HG02763 (cell line): ENCODE data around the gene TSFM.

Experiments
- ATAC-seq: cut with Tn5 transposase; IDR thresholded peaks from one replicate; pipeline ENCODE4 v1.9.1; 2021; ENCODE audit warnings: mild to moderate bottlenecking, moderate library complexity; ENCODE audit not compliant: unreplicated experiment

The TSFM gene

DNA sequence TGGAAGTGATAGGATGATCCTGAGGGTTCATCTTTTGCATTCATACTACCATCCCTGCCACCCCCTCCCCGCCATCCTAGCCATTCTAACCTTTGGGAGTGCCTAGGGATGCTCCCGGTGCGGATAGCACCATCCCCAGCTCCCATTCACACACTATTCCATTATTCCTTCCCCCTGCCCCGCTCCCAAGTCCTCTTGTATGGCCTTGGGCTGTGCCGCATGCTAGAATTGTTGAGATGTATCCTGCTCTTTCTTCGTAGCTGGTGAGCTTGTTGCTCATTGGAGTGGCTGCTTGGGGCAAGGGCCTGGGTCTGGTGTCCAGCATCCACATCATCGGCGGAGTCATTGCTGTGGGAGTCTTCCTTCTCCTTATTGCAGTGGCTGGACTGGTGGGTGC lies 37.1 kb upstream of the TSFM start:
- ATAC-seq = no peak

DNA sequence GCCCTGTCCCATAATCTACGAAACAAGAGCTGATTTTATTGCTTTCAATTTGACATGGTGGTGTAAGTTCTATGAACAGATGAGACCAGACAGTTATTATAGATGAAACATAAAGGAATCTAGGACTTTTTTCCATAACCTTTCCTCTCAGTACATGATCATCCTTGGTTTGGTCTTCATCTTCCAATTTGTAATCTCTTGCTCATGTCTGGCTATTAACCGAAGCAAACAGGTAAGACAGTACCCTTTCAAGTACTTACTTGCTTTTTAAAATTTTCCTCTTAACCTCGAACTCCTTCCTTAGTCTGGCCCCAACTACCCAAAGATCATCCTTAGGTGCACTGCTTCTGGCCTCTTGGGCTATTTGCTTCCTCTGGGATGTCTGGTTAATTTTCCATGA lies 36.6 kb upstream of the TSFM start:
- ATAC-seq = no peak

DNA sequence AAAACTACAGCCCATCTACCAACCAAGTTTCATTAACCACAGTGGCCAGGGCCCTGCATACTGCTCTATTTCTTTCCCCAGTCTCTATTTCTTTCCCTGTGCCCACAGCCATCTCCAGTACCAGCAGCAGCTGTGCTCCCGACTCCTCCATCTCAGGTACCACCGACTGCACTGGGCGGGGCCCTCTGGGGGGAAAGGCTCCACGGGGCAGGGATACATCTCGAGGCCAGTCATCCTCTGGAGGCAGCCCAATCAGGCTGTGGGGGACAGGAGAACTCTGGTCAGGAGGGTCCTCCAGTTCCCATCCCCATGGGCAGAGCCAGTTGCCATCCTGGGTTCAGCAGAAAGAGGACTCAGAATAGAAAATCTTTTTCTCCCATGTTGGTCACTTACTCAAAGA lies 33.5 kb upstream of the TSFM start:
- no peak for ATAC-seq

DNA sequence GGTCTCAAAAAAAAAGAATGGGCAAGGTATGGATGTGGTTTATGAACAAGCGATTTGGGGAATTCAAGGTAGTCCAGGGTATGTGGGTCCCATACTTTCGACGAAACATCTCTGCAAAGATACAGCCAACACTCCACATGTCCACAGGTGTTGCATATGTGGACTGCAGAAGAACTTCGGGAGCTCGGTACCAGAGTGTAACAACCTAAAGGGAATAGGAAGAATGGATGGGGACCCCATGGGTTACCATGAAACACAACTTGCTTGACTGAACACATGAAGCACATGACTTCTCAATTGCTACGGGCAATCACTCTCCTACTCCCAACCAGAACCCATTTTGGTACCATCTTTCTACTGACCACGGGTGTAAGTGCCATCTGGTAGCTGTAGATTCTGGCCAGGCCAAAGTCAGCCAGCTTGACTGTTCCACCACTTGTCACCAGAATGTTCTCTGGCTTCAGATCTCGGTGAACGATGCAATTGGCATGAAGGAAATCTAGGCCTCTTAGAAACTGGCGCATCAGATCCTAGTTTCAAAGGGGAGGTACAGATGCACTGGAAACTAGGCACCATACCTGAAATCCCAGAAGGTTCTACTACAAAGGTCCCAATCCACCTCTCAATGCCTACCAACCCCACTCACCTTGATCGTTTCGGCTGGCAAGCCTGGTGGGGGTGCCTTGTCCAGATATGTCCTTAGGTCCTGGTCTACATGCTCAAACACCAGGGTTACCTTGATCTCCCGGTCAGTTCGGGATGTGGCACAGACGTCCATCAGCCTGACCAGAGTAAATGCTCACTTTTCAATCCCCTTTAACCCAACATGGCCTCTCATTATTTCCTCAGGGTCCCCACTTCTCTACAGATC lies 31.8 kb upstream of the TSFM start:
- ATAC-seq = no peak

DNA sequence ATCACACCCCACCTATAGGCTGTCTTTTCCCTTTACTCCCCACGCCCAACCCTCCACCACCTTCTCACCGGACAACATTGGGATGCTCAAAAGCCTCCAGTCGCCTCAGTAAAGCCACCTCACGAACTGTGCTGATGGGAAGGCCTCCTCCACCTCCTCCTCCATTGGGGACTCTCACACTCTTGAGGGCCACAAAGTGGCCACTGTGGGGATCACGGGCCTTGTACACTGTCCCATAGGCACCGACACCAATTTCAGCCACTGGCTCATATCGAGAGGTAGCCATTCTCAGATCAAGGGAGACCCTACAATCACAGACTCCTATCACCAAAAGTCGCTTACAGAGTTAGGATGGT lies 31.2 kb upstream of the TSFM start:
- ATAC-seq = no peak

GRCh38 chr12:57751788-57752667 lies 30.6 kb upstream of the TSFM start, which contains the start of gene CDK4:
CDK4 (minus strand) TSS chr12:57752310; CDS start chr12:57751717, 593 bp downstream.
- ATAC-seq = peak; percentile 78

GRCh38 chr12:57752668-57753000 lies 30.0 kb upstream of the TSFM start:
- no peak for ATAC-seq

- no peak for ATAC-seq
Measured at GRCh38 chr12:57753756-57754337, 28.7 kb upstream of the TSFM start.

GRCh38 chr12:57754411-57755193 lies 28.0 kb upstream of the TSFM start, which contains the start of gene MARCHF9:
MARCHF9 (plus strand) TSS chr12:57755103; CDS start chr12:57755529, 426 bp downstream.
- peak; percentile 31 for ATAC-seq

DNA sequence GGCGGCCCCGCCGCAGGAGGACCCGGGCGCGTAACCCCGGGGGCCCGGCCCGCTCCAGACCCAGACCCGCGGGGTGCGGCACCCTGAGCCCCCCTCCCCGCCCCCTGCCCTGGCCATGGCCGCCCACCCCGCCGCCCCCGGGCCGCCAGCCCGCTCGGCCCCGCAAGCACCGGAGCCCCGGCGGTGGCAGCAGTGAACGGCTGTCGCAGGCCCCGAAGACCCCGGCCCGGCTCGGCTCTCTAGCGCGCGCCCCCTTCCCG lies 27.5 kb upstream of the TSFM start:
- ATAC-seq = no peak

GRCh38 chr12:57755454-57756372 lies 26.9 kb upstream of the TSFM start:
- ATAC-seq = no peak

GRCh38 chr12:57756406-57757341 lies 25.9 kb upstream of the TSFM start:
- ATAC-seq = no peak

DNA sequence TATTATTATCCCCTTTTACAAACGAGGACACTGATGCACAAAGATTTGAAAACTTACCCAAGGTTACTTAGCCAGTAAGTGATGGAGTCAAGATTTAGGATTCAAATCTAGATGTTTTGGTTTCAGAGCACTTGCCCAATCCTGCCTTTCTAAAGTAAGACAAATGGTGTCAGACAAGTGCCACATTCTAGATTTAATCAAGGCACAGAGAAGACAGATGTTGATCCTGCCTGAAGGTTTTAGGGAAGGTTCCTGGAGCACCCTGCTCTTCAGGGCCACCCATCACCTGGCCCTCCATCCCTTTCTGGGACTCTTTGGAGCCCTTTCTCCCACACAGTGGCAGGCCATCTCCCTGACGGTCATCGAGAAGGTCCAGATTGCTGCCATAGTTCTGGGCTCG lies 24.8 kb upstream of the TSFM start:
- no peak for ATAC-seq

GRCh38 chr12:57758552-57759359 lies 23.8 kb upstream of the TSFM start:
- no peak for ATAC-seq

DNA sequence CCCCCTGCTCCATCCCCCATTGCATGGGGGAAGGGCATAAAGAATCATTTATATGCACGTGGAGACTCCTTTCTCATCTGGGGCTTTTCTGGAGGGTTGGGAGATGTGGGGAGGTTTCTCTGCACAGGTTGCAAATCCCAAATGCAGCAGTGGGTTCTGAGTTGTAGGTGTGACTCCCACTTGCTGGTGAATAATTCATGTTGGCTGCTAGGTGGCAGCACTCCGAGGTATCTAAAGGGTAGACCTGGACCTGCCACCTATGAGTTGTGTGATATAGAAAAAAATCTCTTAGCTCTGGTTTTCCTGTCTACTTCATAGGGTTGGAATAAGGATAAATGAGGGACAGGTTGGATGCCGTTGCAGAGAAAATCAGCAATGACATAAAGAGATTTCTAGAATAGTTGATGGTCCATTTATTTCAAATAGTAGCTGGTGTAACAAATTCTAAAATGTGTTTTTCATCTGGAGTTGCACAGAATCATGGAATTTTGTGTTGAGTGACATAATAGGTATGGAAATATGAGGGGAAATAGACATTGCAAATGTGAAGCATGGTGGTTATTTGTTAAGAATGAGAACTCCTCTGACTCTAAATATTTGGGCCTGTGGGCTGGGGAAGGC lies 23.1 kb upstream of the TSFM start:
- ATAC-seq = no peak

GRCh38 chr12:57760347-57760982 lies 22.1 kb upstream of the TSFM start:
- ATAC-seq = no peak

DNA sequence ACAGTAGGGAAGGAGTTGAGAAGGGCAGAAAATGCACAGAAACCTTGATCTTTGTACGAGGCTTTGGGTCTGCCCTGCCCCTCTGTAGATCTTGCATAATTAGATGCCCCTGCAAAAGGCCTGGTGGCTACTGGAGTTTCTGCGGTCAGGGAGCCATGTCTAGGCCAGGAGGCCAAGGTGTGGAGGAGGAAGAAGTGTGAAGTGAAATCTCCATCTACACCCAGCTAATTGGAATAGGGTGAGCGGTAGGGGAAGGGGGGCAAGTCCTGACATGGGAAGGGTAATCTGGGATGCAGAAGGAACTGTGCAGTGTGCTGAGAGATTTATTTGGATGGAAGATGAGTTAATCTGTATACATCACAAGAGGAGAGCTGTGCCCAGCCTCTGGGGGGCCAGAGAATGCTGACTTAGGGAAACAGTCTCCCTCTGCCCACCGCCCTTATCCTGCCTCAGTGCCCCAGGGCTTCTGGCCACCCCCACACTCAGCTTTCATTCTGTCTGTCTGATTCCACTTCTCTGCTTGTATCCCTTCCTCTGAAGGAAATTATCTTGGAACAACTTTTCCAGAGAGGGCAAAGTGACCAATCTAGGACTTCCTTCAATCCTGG lies 21.1 kb upstream of the TSFM start:
- ATAC-seq = no peak
